Activated T-cell treated with anti-CD3 and anti-CD28 coated beads for 48 hours (primary cell): ENCODE data around the gene FKBP2.

ENCODE experiments used
- DNase-seq: peaks from one replicate; pipeline ENCODE4 v3.0.0-alpha.2; 2020; ENCODE audit warnings: low read depth

The FKBP2 gene

GRCh38 chr11:64285885-64286800, 45.2 kb downstream of the FKBP2 start:
- DNase-seq: no peak

DNA sequence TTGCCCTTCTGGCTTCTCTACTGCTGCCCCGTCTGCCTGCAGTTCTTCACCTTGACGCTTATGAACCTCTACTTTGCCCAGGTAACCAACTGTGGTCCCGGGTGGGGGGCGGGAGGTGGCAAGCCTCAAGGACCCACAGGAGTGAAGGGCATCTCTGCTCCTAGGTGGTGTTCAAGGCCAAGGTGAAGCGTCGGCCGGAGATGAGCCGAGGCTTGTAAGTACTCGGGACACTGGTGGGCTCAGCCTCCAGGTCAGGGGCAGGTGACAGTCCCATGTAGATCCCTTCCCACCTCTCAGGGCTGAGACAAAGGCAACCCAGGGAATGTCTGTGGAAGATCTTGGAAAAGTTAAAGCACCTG, 45.9 kb downstream of the FKBP2 start:
- DNase-seq: no peak

GRCh38 chr11:64287676-64288352, 46.9 kb downstream of the FKBP2 start:
- no peak for DNase-seq

DNA sequence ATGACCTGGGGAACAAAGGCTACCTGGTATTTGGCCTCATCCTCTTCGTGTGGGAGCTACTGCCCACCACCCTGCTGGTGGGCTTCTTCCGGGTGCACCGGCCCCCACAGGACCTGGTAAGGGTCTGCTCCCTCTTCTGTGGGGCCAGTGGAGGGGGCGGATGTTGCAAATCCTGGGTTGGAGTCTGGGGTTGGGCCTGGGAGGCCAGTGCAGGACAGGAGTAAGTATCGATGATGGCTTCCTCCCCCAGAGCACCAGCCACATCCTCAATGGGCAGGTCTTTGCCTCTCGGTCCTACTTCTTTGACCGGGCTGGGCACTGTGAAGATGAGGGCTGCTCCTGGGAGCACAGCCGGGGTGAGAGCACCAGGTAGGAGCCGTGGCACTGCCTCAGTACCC, 47.5 kb downstream of the FKBP2 start:
- no peak for DNase-seq

DNA sequence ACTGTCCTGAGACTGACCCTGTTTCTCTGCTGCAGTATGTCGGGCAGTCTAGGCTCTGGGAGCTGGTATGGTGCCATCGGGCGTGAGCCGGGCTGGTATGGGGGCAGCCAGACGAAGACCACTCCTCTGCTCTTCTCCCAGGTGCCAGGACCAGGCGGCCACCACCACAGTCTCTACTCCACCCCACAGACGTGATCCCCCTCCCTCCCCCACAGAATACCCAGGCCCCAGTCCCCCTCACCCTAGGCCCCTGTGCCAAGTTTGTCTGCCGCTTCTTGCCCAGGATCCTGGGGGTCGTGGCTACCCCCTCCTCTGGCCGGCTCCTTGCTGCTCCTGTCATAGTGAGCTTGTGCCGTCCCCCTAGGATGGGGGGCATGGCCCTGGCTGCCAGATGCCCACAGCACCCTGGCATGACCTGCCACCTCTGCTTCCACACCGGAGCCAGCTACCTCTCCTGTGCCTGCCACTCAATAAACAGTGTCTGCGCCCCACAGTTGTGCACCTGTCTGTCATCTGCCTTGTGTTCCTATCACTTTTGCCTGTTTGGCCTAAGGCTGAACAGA, 48.2 kb downstream of the FKBP2 start:
- DNase-seq: no peak

DNA sequence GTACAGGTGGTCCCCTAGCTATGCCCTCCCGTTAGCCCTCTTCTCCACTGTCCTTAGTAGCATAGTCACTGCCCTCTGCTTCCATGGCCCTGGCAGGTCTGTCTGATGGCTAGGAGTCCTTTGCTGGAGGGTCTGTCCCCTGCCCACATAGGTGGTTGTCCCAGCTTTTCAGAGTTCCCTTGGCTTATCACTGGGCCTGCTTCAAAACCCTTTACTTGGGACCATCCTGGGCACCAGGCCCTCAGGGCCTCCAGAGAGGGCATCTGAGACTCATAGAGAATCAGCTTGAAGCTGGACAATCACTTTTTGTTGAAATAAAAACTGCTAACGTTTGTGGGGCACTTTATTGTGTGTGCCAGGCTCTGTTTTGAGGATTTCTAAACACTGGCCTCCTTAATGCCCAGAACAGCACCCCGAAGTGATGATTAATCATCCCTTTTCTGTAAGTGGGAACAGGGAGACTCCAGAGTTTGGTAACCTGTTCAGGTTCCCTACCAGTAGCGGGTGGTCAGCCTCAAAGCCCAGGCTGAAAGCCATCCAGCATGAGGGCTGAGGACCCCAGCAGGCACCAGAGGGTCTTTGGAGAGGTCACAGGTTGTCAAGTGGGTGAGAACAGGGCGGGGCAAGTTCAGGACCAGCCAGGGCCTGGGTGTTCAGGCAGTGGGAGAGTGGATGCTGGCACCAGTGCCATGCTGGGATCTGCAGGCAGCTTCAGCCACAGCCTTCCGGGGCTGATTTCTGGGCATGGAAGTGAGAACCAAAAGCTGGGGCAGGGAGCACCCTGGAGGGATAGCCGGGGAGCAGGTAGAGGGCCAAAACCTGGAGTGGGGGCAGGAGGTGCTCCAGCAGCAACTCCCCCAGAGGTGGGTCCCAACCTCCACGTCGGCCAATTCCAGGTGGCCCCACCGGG, 49.7 kb downstream of the FKBP2 start:
- no peak for DNase-seq

DNA sequence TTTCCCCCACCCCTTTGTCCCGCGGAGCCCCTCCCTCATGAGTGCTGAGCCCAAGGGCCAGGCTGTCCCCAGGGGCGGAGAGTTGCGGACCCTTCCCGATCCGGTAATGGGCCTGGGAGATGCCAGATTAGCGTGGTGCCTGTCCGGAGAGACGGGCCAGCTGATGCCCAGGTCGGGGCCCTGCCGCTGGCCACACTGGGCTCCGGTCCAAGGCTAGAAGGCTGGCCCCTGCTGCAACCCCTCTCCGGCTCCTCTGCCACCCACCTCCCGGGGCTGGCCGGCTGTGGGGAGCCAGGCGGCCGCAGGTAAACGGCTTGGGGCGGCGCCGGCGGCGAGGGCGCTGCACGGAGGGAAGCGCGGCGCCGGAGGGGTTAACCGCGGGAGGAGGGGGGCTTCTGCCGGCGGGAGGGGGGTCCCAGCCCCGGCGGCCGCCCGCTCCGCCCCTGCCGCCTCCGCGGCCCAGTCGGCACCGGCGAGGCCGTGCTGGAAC, 50.4 kb downstream of the FKBP2 start, which contains the start of gene KCNK4:
Gene KCNK4 (plus strand): TSS at position 41 of the 490 bp plus-strand sequence. CDS start 1,717 bp downstream, outside the sequence.
- no peak for DNase-seq

- DNase-seq: no peak
Observed at GRCh38 chr11:64291752-64292459, 51.0 kb downstream of the FKBP2 start.

- DNase-seq: no peak
Observed at GRCh38 chr11:64292460-64293254, 51.8 kb downstream of the FKBP2 start.
